Neural crest cell (in vitro differentiated cells): Measurements from ENCODE around the gene SOCS2. TPM values are rescaled to one million over a fixed set of nuclear protein-coding genes. Genes with fewer than 3 reads are reported as not detected.

Source experiments
- DNase-seq: peaks from one replicate; pipeline ENCODE4 v3.0.0; 2021; ENCODE audit warnings: low read depth, mixed read lengths, low spot score
- H3K27ac Mint-ChIP-seq: one replicate; pipeline ENCODE4 v1.8.0; 2021; ENCODE audit warnings: mild to moderate bottlenecking, mixed read lengths; ENCODE audit not compliant: unreplicated experiment
- H3K27me3 Mint-ChIP-seq: 2 replicates; pipeline ENCODE4 v1.8.0; 2021; ENCODE audit warnings: low read depth, mild to moderate bottlenecking, mixed read lengths
- H3K36me3 Mint-ChIP-seq: 2 replicates; pipeline ENCODE4 v1.8.0; 2021; ENCODE audit warnings: low read depth, mild to moderate bottlenecking, mixed read lengths
- H3K4me1 Mint-ChIP-seq: 2 replicates; pipeline ENCODE4 v1.8.0; 2021; ENCODE audit warnings: mixed read lengths
- H3K4me3 Mint-ChIP-seq: one replicate; pipeline ENCODE4 v1.8.0; 2021; ENCODE audit warnings: mild to moderate bottlenecking, mixed read lengths
- H3K9me3 Mint-ChIP-seq: 2 replicates; pipeline ENCODE4 v1.8.0; 2021; ENCODE audit warnings: mixed read lengths
- CTCF ChIP-seq: fragments of 200-600 bp; sonication (generic); conservative IDR thresholded peaks from 2 replicates; pipeline ENCODE4 v1.5.0; 2021; ENCODE audit warnings: antibody characterized with exemption, mild to moderate bottlenecking
- total RNA-seq: library from RNA; stranded (reverse); gene quantifications from 2 replicates; pipeline ENCODE4 v1.2.1, GENCODE V29; 2021

Gene SOCS2
- total RNA-seq, 1 donor from 2014 or later, result 53.5 TPM

GRCh38 chr12:93582351-93582750 is 9.9 kb downstream of the SOCS2 start:
- DNase-seq, result no peak
- peaks cover 20% of the 10 kb centered on the region for H3K36me3 Mint-ChIP-seq
- H3K9me3 Mint-ChIP-seq, result no peaks in the 10 kb centered on the region
- TF ChIP-seq CTCF, result no peak
- no peak overlapping the region for H3K4me3 Mint-ChIP-seq
- H3K4me1 Mint-ChIP-seq, result peaks cover 9% of the 10 kb centered on the region
- H3K27ac Mint-ChIP-seq, result no peak overlapping the region
- peaks cover 5% of the 10 kb centered on the region for H3K27me3 Mint-ChIP-seq

- no peak for DNase-seq
- H3K9me3 Mint-ChIP-seq, result no peaks in the 10 kb centered on the region
- peaks cover 3% of the 10 kb centered on the region for H3K27me3 Mint-ChIP-seq
- no peak overlapping the region for H3K27ac Mint-ChIP-seq
- no peak for TF ChIP-seq CTCF
- H3K36me3 Mint-ChIP-seq, result peaks cover 18% of the 10 kb centered on the region
- H3K4me1 Mint-ChIP-seq, result peaks cover 7% of the 10 kb centered on the region
- no peak overlapping the region for H3K4me3 Mint-ChIP-seq
Observed at GRCh38 chr12:93583627-93584392, 11.3 kb downstream of the SOCS2 start.

GRCh38 chr12:93585247-93585646 is 12.8 kb downstream of the SOCS2 start:
- Mint-ChIP-seq H3K36me3 (peaks cover 11% of the 10 kb centered on the region), H3K27ac (no peak overlapping the region), H3K9me3 (no peaks in the 10 kb centered on the region), H3K4me1 (peaks cover 7% of the 10 kb centered on the region), H3K4me3 (no peak overlapping the region), H3K27me3 (peaks cover 7% of the 10 kb centered on the region)
- TF ChIP-seq CTCF, result no peak
- DNase-seq, result no peak

GRCh38 chr12:93587611-93588010 is 15.1 kb downstream of the SOCS2 start:
- TF ChIP-seq CTCF, result no peak
- no peak overlapping the region for H3K4me3 Mint-ChIP-seq
- DNase-seq, result no peak
- no peak overlapping the region for H3K27ac Mint-ChIP-seq
- H3K4me1 Mint-ChIP-seq, result peaks cover 19% of the 10 kb centered on the region
- no peaks in the 10 kb centered on the region for H3K9me3 Mint-ChIP-seq
- H3K27me3 Mint-ChIP-seq, result peaks cover 27% of the 10 kb centered on the region
- no peaks in the 10 kb centered on the region for H3K36me3 Mint-ChIP-seq

GRCh38 chr12:93589081-93589480 is 16.6 kb downstream of the SOCS2 start:
- H3K4me1 Mint-ChIP-seq, result peaks cover 23% of the 10 kb centered on the region
- no peaks in the 10 kb centered on the region for H3K36me3 Mint-ChIP-seq
- no peaks in the 10 kb centered on the region for H3K9me3 Mint-ChIP-seq
- TF ChIP-seq CTCF, result no peak
- no peak for DNase-seq
- peaks cover 39% of the 10 kb centered on the region for H3K27me3 Mint-ChIP-seq
- H3K27ac Mint-ChIP-seq, result no peak overlapping the region
- no peak overlapping the region for H3K4me3 Mint-ChIP-seq
